Ramos (cell line): ENCODE measurements around the gene CD47.

Source experiments
- in situ Hi-C: fragments of 300-500 bp; cut with MboI; formaldehyde crosslinking; loops from one replicate; pipeline ENCODE4 v1.14.3; 2022; ENCODE audit warnings: low sequenced_read_pairs; ENCODE audit not compliant: unreplicated experiment

CD47 gene

DNA sequence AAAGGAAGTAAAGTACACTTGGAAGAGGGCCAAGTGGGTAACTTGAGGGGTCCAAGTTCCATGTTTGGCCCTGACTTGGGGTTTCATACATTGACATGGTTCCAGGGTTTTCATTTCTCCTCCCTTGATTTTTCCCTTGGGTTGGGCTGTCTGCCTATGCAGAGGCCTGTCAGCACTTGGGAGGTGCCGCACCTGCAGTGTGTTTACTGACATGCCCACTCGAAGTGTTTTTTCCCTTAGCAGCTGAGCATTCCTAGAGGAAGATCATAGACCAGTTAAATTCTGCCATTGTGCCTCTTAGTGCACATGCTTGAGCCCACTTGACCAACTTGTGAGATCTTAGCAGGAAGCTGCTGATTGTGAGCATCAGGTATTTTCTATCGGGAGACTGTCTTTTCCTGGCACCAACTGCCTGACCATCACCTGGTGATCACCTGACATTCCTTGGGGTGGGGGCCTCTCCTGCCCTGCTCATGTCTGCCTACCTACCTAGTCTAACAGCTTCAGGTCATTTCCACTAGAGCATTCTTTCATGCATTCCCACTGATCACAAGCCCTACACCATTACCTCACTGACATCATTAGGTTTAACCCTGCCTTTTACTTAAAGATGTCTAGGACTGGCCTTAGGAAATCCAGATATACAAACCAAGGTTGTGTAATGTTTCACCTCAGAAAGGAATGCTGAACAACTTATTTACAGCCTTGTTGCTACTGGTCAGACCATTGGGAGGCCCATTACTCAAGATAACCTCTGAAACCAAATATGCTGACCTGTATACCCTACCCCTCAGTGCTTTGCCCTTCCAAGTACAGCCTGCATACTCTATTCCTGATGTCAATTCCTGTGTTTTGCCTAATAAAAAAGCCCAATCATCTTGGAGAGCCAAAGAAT is 68.3 kb downstream of the CD47 start:
- in situ Hi-C loops = no loop called here

DNA sequence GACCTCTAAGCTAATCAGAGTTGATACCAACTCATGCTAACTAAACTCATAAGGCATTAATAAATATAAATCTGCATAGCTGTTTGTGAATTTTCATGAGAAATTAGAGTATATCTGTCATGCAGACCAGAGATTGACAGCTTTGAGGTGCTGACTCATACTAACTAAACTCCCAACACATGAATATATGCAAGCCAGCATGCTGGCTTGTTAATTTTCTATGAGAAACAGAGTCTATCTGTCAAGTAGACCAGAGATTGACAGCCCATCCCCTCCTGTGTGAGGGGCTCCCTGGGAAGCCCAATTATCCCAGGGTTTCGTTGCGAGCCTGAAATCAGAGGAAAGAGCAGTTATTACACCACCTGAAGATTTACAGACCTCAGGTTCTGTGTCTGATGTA is 69.3 kb downstream of the CD47 start:
- in situ Hi-C loops = no loop called here

DNA sequence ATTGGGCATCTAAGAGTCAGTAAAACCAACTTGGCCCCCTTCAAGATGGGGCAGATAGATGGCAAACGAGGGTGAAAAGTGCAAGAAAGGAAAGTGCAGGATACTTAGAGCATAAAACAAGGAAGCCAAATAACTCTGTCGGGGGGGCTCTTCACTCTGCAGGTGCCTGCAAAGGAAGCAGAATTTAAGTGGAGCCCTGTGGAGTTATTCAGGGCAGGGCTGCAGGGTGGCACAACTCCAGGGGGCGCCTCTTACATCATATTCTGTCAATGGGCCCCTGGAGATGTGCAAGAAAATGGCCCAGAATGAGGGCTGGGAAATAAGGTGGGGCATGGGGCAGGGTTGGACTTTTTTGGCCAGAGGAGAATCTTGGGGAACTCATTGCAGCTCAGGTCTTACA is 69.7 kb downstream of the CD47 start:
- in situ Hi-C loops = no loop called here

DNA sequence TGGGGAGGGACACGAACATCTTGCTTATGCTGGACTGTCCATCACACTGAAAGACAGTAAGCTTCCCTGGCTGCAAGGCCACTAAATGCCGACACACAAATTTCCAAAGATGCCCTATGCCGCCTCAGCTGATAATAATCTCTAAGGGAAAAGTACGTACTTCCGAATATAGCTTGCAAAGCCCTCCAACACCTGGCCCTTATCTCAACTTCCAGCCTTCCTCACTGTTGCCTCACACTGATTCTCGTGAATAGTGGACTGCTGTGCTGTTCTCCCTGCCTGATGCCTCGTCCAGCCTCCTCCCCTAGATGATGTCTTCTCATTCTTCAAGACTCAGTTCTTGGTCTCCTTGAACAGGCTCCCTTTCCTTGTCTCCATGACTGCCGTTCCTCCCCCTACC is 72.3 kb downstream of the CD47 start:
- in situ Hi-C loops = no loop called here

DNA sequence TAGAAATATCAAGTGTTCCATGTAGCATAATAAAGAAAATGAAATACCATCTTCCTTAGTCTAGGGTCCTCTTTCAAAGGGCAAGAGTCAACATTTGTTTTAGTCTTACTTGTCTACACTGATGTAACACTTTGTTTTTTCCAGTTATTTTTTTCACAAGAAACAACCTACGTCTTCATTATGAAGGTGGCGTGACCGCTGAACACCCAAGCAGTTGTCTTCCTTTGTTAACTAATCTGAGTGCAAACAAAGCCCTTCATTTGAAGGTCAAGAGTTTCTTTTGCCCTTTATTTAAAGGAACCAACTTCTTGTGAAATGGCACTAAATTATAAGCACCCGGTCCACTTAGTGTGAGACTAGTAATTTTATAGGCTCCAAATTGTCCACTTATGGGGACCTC is 73.2 kb downstream of the CD47 start:
- in situ Hi-C loops = no loop called here

DNA sequence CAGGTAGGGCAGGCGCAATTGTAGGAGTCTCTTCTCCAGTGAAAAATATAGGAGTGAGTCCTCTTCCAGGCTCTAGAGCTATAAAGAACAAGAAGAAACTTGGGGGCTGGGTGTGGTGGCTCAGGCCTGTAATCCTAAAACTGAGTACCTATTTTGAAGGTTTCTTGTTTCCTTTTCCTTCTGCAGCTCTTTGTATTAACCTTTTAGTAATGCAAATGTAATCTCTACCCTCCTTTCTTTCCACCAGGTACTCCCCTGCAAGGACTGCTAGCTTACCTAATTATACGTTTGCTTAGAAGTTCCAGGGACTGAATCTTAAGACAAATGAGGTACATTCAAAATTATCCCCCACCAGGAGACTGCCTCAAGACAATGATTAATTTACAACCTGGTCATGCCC is 75.9 kb downstream of the CD47 start:
- in situ Hi-C loops = no loop called here

DNA sequence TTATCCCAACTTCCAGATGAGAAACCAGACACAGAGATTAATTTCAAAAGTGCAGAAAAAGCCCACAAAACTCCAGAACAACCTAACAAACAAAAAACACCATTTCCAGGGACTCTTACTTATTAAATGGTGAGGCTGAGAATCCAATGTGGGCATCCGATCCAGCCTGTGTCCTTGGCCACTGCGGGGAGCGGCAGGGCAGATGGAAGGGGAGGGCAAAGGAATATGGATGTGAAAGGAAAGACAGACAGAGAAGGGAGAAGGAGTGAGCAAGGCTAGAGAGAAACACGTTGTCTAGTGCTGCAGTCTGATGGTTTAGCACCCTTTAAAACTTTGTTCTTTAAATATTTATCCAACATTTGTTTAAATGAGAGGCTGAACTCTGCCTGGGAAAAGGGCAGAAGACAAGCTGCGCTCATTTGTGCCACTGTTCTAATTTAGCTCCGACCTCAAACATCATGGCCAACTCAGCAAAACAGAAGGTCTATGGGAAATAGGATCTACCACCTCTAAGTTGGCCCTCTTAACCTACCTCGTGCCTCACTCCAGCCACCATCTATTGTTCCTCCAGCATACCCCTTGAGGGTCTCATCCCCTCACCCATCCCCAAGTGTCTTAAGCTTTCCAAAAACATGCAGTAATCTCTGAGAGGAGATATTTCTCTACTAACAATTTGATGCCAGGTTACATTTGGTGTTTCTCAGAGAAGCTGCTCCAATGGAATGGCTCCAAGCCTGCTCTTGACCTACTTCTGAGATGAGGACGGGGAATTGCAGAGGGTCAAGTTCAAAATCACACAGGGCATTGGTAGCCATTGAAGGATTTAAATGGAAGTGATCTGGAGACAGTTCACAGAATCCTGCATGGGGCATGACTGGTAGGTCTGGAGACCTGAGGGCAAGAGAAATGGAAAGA is 77.4 kb downstream of the CD47 start:
- in situ Hi-C loops = no loop called here

DNA sequence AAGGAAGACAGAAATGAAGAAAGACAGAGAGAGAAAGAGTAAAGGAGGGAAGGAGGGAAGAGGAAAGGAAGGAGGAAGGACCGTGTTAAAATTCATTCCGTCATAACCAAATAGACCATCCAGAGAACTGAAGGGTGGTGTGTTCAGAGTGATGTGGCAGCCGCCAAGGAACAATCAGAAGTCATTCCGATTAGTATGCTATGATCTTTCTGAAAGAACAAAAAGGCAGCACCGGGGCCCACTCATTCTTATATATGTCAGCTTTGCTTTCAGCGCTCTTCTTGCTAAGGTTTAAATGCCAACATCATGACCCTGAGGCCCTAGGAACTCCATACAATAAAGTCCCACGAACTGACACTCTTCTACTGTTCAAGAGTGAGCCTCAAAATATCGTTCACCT is 78.5 kb downstream of the CD47 start:
- in situ Hi-C loops = no loop called here

DNA sequence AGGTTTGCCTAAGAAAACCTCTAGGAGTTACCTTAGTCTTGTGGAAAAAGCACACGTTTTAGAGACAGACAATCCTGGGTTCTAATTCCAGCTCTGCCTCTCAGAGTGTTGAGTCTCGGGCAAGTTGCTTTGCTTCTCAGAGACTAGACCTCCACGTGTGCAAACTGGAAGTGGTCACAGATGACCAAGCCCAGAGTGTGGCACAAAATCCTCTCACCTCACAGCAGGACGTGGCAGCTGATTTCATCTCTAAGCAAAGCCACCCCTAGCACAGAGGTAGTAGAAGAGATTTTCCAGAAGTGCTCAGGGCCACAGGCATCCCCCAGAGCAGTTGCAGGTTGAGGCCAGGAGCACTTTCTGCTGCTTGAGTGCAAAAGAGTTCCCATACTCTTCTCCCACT is 79.2 kb downstream of the CD47 start:
- in situ Hi-C loops = no loop called here

DNA sequence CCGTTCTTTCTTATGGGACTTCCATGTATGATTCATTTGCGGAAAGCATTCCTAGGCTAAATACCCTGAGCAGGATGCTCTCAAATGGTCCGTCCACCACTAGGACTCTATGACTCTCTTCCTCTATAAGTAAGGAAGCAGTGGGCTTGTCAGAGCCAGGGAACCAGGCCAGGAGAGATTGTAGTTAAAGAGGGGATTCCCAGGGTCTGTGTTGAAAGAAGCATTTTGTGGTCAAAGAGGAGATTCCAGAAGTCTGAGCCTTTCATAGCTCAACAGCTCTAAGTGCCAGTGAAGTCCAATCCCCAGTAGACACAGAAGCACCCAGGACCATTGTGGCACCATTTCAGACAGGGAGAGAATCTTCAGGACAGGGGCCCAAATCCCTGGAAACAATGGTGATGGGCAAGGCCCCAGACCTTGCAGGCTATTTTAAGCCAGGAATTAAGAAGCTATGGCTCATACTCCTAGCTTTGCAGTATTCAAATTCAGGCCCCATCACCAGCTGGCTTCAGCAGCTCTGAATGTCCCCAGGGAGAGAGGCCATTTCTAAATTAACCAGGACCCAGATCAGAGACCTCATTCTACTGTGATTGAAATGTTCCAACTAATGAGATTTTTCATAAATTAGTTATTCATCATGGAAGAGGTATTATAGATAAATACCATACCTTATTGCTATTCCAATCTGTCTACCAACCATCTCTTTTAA is 81.7 kb downstream of the CD47 start:
- in situ Hi-C loops = no loop called here

DNA sequence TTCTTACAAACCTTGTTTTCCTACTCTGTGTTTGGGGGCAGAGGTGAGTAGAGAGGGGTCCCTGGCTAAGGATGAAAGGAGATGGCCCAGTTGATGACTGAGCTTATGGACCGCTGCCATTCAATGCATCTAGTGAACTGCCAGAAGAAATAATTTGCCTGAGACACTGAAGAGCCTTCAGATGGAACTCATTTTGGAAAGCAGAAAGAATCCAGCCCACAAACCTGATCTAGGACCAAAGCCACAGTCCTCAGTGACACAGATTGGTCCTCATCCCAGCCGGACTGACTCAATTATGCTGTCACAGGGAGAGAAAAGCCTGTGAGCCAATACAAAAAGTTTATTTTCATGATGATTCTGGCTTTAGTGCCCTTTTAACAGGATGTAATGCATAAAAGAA is 82.7 kb downstream of the CD47 start:
- in situ Hi-C loops = no loop called here

DNA sequence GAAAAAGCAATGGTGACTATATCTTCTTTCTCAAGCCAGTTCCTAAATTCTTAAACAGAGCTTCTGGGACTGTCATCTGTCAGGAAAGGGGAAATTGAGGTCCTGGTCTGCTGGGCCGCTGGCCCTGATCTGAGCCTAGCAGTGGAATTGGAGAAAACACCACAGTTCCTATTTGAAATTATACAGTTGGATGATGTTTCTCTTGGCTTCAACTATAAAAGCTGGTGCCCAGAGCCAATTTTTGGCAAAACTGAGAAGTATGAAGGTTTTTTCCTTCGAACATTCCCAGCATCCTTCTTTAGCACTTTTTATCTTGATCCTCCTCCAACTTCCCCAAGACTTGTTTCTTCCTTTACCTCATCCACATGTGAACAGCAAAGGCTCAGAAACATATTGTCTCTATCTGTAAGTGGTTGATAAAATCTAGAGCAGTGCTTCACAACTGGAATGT is 83.9 kb downstream of the CD47 start:
- in situ Hi-C loops = no loop called here

DNA sequence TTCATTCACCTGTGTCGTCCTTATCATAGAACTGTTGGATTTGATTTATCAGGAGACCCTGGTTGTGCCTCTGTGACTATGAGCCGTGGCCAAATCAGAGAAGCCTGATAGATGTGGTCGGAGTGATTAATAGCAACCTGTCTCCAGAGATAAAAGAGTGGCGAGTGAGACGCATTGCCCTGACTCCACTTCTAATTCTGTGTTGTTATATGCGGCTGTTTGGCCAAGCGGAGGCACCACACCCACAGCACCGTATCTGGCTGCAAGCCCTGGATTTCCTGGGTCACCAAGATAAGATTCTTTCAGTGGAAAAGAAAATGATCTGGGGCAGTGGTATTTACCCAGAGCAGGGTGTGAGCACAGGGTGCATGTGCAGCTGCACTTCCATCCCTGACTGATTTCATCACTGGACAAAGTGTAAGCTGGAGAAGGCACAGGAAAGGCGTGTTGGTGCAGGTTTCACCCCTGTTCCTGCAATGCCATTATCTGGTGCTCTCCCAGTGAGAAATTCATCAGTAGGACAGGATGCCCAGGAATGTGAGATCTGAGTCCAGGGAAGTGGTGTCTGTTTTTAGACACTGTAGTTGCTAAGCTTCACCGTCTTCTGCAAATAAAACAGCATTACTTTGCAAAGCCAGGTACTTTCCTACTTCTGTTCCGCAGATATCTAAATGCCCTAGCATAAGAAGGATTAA is 84.6 kb downstream of the CD47 start:
- in situ Hi-C loops = no loop called here

DNA sequence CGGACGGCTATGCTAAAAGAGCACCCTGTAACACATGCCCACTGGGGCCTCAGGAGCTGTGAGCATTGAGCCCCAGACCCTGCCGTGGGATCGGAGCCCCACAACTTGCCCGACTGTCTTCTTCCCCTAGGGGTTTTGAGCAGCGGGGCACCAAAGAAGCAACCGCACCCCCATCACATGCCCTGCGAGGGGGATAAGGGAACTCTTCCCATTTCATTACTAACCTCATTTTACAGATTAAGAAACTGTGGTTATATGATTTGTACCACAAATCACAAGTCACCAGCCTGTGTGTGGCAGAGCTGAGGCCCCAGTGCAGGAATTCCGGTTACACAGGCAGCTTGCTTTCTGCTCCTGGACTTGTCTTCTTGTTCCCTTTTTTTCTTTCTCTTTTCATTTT is 86.2 kb downstream of the CD47 start:
- in situ Hi-C loops = no loop called here

DNA sequence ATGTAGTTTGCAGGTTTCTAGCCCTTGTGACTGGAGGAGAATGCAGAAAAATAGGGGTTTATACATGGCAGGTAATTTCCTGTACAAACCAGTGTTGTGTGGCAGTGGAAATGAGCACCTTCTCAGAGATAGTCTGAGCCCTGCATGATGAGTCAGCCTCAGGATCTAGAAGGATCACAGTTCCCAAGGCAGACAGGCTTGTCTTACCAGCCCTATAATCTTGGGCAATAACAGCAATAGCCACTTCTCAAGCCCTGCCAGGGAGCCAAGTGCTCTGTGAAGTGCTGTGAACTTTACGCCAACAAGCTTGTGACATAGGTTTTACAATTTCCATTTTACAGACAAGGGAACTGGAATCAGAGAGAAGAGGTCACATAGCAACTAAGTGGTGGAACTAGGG is 89.4 kb downstream of the CD47 start:
- in situ Hi-C loops = no loop called here

DNA sequence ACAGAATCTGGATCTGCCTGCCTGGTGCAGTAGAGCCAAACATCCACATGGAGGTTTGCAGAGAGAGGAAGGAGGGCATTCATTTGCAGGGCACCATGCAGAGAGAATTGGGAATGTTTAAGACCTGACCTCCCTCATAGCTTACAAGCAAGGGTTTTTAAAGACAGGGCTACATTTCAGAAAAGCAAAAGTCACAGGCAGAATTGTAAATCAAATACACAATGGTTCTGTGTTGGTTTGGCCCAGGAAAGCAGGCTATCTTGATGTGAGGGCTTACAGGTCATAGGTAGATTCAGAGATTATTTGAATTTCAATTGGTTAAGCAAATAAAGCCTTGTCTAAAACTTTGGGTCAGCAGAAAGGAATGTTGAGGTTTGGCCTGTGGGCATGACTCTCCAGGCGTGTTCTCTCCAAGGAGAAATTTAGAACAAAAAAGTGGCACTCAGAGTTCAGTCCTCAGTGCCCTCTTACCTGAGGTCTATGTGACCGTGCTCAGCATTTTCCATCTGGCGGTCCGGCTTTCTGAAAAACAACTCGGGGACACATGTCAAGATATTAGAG is 91.5 kb downstream of the CD47 start:
- in situ Hi-C loops = no loop called here

DNA sequence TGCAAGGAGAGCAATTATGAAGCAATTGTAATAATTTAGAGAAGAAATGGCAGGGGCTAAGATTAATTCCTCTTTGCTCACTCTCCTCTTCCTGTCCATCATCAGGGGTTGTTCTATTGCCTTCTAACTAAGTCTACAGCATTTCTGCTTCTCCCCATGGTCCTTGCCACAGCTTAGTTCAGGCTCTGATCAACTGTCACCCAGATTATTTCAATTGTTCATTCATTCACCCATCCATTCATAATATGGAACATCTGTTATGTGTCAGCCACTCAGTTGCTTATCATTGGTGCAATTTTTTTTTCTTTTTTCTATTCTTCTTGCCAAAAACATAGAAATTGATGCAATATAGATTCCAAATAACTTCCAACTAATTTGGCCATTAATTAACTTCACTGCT is 93.2 kb downstream of the CD47 start:
- in situ Hi-C loops = no loop called here

DNA sequence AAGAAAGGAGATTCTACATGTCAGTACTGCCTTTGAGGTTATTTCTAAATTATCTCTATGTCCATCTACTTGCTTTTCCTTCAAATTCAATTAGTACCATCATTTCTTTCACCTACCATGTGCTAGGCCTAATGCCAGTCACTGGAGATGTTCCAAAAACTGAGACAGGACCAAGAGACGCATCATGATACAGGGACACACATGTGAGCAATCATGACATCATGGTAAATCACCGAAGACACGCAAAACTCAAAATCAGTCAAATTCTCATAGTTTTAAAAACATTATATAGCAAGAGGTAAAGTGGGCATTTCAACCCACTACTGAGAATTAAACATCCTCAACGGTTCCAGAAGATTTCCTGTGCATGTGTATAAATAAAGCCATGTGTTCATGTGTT is 95.0 kb downstream of the CD47 start:
- in situ Hi-C loops = no loop called here

DNA sequence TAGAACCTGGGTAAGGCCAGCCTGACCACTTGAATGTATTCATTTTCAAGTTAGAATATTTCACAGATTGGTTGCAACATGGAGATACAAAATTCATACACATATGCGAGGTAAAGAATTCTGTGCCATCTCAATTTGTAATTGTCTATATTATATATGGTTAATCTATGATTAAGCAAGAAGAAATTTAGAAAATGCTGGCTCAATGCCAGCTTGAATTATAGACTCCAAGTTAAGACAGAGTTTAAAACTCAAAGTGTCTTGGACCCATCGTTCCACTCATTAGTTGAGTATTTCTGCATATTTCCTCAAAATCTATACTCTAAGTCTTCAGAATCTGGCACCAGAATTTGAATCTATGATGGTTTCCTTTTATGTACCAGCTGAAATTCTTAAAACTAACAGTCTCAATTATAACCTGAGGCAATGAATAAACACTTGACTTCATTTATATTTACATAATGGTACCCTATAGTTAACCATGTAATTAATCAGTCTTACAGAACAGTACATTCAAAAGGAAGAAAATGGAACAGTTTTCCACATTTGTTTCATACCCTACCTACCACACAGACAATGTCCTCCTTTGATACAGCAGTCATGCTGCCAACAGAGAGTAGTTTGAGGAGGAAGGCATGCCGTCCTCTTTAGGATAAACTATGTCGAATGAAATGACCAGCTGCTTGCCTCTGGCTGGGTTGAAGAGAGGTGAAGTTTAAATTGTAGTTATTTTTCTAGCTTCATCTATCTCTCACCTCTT is 95.7 kb downstream of the CD47 start:
- in situ Hi-C loops = no loop called here
